Measurements from ENCODE around the gene COMT.

DNA sequence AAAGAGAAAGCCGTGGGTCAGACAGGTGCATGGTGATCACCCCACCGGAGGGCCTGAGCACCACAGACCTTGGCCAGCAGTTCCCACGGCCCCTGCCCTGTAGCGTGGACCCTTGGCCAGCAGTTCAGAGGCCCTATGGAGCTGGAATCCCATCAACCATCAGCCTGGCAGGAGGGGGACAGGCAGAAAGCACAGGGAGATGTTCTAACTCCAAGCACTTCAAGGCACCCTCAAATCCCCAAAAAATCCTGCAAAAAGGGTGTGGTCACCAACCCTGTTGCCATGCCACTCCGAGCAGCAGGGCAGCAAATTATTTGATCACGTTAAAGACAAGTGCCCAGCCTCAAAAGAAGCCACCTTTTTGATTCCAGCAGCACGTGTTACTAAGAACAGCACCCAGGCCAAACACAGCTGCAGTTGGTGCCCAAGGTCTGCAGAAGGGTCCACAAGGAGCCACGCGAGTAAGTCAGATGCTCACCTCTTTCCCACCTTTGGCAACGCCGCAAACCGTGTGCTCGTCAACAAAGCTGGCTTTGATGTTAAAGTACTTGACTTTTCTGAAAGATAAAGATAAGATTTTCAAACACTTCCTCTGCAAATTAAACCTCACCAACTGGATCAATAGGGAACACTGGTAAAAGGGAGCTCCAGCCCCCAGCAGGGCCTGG is 26.2 kb upstream of the COMT start:
- TF ChIP-seq, protein P1, sequence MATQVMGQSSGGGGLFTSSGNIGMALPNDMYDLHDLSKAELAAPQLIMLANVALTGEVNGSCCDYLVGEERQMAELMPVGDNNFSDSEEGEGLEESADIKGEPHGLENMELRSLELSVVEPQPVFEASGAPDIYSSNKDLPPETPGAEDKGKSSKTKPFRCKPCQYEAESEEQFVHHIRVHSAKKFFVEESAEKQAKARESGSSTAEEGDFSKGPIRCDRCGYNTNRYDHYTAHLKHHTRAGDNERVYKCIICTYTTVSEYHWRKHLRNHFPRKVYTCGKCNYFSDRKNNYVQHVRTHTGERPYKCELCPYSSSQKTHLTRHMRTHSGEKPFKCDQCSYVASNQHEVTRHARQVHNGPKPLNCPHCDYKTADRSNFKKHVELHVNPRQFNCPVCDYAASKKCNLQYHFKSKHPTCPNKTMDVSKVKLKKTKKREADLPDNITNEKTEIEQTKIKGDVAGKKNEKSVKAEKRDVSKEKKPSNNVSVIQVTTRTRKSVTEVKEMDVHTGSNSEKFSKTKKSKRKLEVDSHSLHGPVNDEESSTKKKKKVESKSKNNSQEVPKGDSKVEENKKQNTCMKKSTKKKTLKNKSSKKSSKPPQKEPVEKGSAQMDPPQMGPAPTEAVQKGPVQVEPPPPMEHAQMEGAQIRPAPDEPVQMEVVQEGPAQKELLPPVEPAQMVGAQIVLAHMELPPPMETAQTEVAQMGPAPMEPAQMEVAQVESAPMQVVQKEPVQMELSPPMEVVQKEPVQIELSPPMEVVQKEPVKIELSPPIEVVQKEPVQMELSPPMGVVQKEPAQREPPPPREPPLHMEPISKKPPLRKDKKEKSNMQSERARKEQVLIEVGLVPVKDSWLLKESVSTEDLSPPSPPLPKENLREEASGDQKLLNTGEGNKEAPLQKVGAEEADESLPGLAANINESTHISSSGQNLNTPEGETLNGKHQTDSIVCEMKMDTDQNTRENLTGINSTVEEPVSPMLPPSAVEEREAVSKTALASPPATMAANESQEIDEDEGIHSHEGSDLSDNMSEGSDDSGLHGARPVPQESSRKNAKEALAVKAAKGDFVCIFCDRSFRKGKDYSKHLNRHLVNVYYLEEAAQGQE (tag by site-specific recombination; IDR thresholded peaks at IDR 0.05), result no peak
- no peak for TF ChIP-seq ZNF138 (tag by site-specific recombination; IDR thresholded peaks at IDR 0.05; ENCODE audit: borderline replicate concordance)
- TF ChIP-seq, protein P2, sequence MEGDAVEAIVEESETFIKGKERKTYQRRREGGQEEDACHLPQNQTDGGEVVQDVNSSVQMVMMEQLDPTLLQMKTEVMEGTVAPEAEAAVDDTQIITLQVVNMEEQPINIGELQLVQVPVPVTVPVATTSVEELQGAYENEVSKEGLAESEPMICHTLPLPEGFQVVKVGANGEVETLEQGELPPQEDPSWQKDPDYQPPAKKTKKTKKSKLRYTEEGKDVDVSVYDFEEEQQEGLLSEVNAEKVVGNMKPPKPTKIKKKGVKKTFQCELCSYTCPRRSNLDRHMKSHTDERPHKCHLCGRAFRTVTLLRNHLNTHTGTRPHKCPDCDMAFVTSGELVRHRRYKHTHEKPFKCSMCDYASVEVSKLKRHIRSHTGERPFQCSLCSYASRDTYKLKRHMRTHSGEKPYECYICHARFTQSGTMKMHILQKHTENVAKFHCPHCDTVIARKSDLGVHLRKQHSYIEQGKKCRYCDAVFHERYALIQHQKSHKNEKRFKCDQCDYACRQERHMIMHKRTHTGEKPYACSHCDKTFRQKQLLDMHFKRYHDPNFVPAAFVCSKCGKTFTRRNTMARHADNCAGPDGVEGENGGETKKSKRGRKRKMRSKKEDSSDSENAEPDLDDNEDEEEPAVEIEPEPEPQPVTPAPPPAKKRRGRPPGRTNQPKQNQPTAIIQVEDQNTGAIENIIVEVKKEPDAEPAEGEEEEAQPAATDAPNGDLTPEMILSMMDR (tag by site-specific recombination; IDR thresholded peaks at IDR 0.05), result no peak
- TF ChIP-seq, protein P3, sequence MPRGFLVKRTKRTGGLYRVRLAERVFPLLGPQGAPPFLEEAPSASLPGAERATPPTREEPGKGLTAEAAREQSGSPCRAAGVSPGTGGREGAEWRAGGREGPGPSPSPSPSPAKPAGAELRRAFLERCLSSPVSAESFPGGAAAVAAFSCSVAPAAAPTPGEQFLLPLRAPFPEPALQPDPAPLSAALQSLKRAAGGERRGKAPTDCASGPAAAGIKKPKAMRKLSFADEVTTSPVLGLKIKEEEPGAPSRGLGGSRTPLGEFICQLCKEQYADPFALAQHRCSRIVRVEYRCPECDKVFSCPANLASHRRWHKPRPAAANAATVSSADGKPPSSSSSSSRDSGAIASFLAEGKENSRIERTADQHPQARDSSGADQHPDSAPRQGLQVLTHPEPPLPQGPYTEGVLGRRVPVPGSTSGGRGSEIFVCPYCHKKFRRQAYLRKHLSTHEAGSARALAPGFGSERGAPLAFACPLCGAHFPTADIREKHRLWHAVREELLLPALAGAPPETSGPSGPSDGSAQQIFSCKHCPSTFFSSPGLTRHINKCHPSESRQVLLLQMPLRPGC (tag by site-specific recombination; IDR thresholded peaks at IDR 0.05), result no peak
- TF ChIP-seq, protein P4, sequence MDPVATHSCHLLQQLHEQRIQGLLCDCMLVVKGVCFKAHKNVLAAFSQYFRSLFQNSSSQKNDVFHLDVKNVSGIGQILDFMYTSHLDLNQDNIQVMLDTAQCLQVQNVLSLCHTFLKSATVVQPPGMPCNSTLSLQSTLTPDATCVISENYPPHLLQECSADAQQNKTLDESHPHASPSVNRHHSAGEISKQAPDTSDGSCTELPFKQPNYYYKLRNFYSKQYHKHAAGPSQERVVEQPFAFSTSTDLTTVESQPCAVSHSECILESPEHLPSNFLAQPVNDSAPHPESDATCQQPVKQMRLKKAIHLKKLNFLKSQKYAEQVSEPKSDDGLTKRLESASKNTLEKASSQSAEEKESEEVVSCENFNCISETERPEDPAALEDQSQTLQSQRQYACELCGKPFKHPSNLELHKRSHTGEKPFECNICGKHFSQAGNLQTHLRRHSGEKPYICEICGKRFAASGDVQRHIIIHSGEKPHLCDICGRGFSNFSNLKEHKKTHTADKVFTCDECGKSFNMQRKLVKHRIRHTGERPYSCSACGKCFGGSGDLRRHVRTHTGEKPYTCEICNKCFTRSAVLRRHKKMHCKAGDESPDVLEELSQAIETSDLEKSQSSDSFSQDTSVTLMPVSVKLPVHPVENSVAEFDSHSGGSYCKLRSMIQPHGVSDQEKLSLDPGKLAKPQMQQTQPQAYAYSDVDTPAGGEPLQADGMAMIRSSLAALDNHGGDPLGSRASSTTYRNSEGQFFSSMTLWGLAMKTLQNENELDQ (tag by site-specific recombination; IDR thresholded peaks at IDR 0.05; ENCODE audit: low read depth), result no peak
- TF ChIP-seq ZNF274 (IDR thresholded peaks at IDR 0.05; ENCODE audit: low read length), result no peak
- no peak for TF ChIP-seq ZNF274 (tag by site-specific recombination; IDR thresholded peaks at IDR 0.05; ENCODE audit: borderline replicate concordance)
- TF ChIP-seq KLF10 (tag by site-specific recombination; IDR thresholded peaks at IDR 0.05), result no peak
- TF ChIP-seq ZNF10 (tag by site-specific recombination; IDR thresholded peaks at IDR 0.05), result no peak
- no peak for TF ChIP-seq ZNF514 (tag by site-specific recombination; IDR thresholded peaks at IDR 0.05)
- TF ChIP-seq, protein P5, sequence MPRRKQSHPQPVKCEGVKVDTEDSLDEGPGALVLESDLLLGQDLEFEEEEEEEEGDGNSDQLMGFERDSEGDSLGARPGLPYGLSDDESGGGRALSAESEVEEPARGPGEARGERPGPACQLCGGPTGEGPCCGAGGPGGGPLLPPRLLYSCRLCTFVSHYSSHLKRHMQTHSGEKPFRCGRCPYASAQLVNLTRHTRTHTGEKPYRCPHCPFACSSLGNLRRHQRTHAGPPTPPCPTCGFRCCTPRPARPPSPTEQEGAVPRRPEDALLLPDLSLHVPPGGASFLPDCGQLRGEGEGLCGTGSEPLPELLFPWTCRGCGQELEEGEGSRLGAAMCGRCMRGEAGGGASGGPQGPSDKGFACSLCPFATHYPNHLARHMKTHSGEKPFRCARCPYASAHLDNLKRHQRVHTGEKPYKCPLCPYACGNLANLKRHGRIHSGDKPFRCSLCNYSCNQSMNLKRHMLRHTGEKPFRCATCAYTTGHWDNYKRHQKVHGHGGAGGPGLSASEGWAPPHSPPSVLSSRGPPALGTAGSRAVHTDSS (tag by site-specific recombination; IDR thresholded peaks at IDR 0.05), result no peak
